Keratinocyte (primary cell): ENCODE measurements around the gene RHBDF1. TPM values are rescaled to one million over a fixed set of nuclear protein-coding genes. Genes with fewer than 3 reads are reported as not detected.

Experiments
- DNase-seq: peaks from one replicate; pipeline ENCODE4 v3.0.0-alpha.2; 2011; ENCODE audit warnings: low read depth, missing footprints, low spot score
- FAIRE-seq: peaks from 2 replicates; lab custom pipeline; 2011; peaks lifted over from hg19 to GRCh38; lab: Jason Lieb, UNC
- H2AFZ ChIP-seq: 2 replicates; pipeline ENCODE4 v1.6.0; 2012; ENCODE audit warnings: low read length, control low read depth, inconsistent platforms; ENCODE audit not compliant: control insufficient read depth
- H3K27ac ChIP-seq: 2 replicates; pipeline ENCODE4 v1.5.1; 2011; ENCODE audit warnings: low read length; ENCODE audit not compliant: control insufficient read depth, insufficient read depth
- H3K27me3 ChIP-seq: 3 replicates; pipeline ENCODE4 v1.6.0; 2011; ENCODE audit warnings: low read length; ENCODE audit not compliant: control insufficient read depth, insufficient read depth; ENCODE audit errors: extremely low read depth
- H3K36me3 ChIP-seq, 2 experiments: 2 replicates in 1 of 2; 3 replicates in 1 of 2; pipeline ENCODE4 v1.5.1; 2011; ENCODE audit warnings: low read length in 2 of 2, mild to moderate bottlenecking in 1 of 2; ENCODE audit not compliant: control insufficient read depth in 2 of 2, insufficient read depth in 2 of 2; ENCODE audit errors: extremely low read depth in 1 of 2
- H3K4me1 ChIP-seq: 3 replicates; pipeline ENCODE4 v1.5.1; 2011; ENCODE audit warnings: low read length; ENCODE audit not compliant: control insufficient read depth, insufficient read depth; ENCODE audit errors: extremely low read depth
- H3K4me2 ChIP-seq: 3 replicates; pipeline ENCODE4 v1.6.0; 2011; ENCODE audit warnings: low read depth, low read length; ENCODE audit not compliant: control insufficient read depth, insufficient read depth; ENCODE audit errors: extremely low read depth
- H3K4me3 ChIP-seq, 3 experiments: fragments of 200-600 bp in 1 of 3; sonication (generic) in 1 of 3; 2 replicates in 2 of 3; 3 replicates in 1 of 3; pipeline ENCODE4 v1.5.1; 2011 to 2016; ENCODE audit warnings: low read length in 3 of 3, mild to moderate bottlenecking in 3 of 3, control low read depth in 2 of 3, inconsistent platforms in 1 of 3, low read depth in 1 of 3, mixed read lengths in 1 of 3, mixed run types in 1 of 3, moderate library complexity in 1 of 3; ENCODE audit not compliant: control insufficient read depth in 2 of 3, insufficient read depth in 2 of 3; ENCODE audit errors: extremely low read depth in 1 of 3
- H3K79me2 ChIP-seq: 2 replicates; pipeline ENCODE4 v1.6.0; 2012; ENCODE audit warnings: low read length; ENCODE audit not compliant: control insufficient read depth, insufficient read depth
- H3K9ac ChIP-seq: 3 replicates; pipeline ENCODE4 v1.6.0; 2011; ENCODE audit warnings: low read length; ENCODE audit not compliant: control insufficient read depth, insufficient read depth; ENCODE audit errors: extremely low read depth
- H3K9me1 ChIP-seq: 3 replicates; pipeline ENCODE4 v1.6.0; 2011; ENCODE audit warnings: low read length; ENCODE audit not compliant: control insufficient read depth, insufficient read depth; ENCODE audit errors: extremely low read depth
- H3K9me3 ChIP-seq: 2 replicates; pipeline ENCODE4 v1.5.1; 2012; ENCODE audit warnings: low read depth, low read length; ENCODE audit not compliant: control insufficient read depth
- H4K20me1 ChIP-seq: 3 replicates; pipeline ENCODE4 v1.6.0; 2011; ENCODE audit warnings: low read length; ENCODE audit not compliant: control insufficient read depth, insufficient read depth; ENCODE audit errors: extremely low read depth
- CTCF ChIP-seq, 3 experiments: IDR thresholded peaks in 1 of 3; conservative IDR thresholded peaks in 1 of 3; optimal IDR thresholded peaks in 1 of 3; 2 replicates in 2 of 3; 3 replicates in 1 of 3; pipeline versions ENCODE3 to v1.5.1; 2011; ENCODE audit warnings: low read length in 3 of 3, mild to moderate bottlenecking in 3 of 3, moderate library complexity in 2 of 3, control low read depth in 1 of 3, inconsistent platforms in 1 of 3; ENCODE audit not compliant: insufficient read depth in 2 of 3; ENCODE audit errors: extremely low read depth in 1 of 3
- EZH2 ChIP-seq: IDR thresholded peaks from one replicate; pipeline ENCODE4 v1.6.1; 2012; ENCODE audit warnings: inconsistent platforms, mild to moderate bottlenecking, low read length, moderate library complexity
- dilution Hi-C: fragments of 300-500 bp; cut with MboI; formaldehyde crosslinking; loops from one replicate; pipeline ENCODE4 v1.7.0; 2020; ENCODE audit warnings: low sequenced_read_pairs; ENCODE audit not compliant: extremely low pct_ligation_motif_present
- polyA plus RNA-seq, 5 experiments: library from polyadenylated mRNA; depleted of rRNA in 3 of 5; stranded (reverse) in 3 of 5; stranded (forward) in 1 of 5; unstranded in 1 of 5; fragments of >200 nt; gene quantifications; 1 replicate in 1 of 5; 2 replicates in 3 of 5; 3 replicates in 1 of 5; pipeline versions ENCODE4 v1.2.1 to v1.2.3, GENCODE V29; 2011 to 2012; ENCODE audit warnings: missing spikeins in 2 of 5, low read depth in 1 of 5, low replicate concordance in 1 of 5

RHBDF1 gene
- polyA plus RNA-seq, 1 donor (not counting 4 experiments of a cell fraction or from before 2014, with no cell fraction given) = 20.4 TPM

DNA sequence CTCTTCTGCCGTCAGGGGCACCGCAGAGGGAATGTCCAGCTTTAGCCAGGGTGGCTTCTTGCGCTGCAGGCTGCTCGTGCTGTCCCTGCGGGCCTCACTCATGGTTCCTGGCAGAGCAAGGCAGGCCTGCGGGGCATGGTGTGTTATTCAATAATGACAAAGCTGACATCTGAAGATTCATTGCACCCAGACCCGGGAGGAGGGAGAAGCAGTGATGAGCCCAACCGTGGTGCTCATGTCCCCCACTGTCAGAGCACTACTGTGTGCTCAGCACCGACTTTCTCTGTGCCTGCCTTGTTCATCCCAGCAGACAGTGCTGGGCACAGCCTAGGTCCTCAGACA is 7.5 kb downstream of the RHBDF1 start:
- TF ChIP-seq CTCF (optimal IDR thresholded peaks at IDR 0.05 in 1 of 3, IDR thresholded peaks at IDR 0.05 in 1 of 3, conservative IDR thresholded peaks at IDR 0.05 in 1 of 3; ENCODE audit: extremely low read depth in 1 of 3, insufficient read depth in 2 of 3, low read length in 3 of 3) (no peak), EZH2 (no peak)
- H3K9ac ChIP-seq = no peak overlapping the region
- H3K27ac ChIP-seq = no peak overlapping the region
- peaks cover 3% of the 10 kb centered on the region for H3K4me1 ChIP-seq
- no peak for DNase-seq
- dilution Hi-C loops = no loop called here
- H3K4me3 ChIP-seq = no peak overlapping the region
- no peaks in the 10 kb centered on the region for H3K27me3 ChIP-seq
- no peaks in the 10 kb centered on the region for H3K9me3 ChIP-seq
- no peak for FAIRE-seq
- H3K9me1 ChIP-seq = no peaks in the 10 kb centered on the region
- no peak overlapping the region for H2AFZ ChIP-seq
- H4K20me1 ChIP-seq = peaks cover 4% of the 10 kb centered on the region
- H3K4me2 ChIP-seq = no peak overlapping the region
- peaks cover 13% of the 10 kb centered on the region for H3K79me2 ChIP-seq
- H3K36me3 ChIP-seq = peaks cover 14 to 30% of the 10 kb centered on the region in 2 experiments

- peaks cover 19 to 30% of the 10 kb centered on the region in 2 experiments for H3K36me3 ChIP-seq
- FAIRE-seq = no peak
- H4K20me1 ChIP-seq = peaks cover 4% of the 10 kb centered on the region
These were observed 8.2 kb downstream of the RHBDF1 start for GRCh38 chr16:63998-64913.

More at GRCh38 chr16:63998-64913, 8.2 kb downstream of the RHBDF1 start:
- peaks cover 12% of the 10 kb centered on the region for H3K79me2 ChIP-seq
- no peak overlapping the region for H3K4me2 ChIP-seq
- no peak for TF ChIP-seq CTCF (optimal IDR thresholded peaks at IDR 0.05 in 1 of 3, IDR thresholded peaks at IDR 0.05 in 1 of 3, conservative IDR thresholded peaks at IDR 0.05 in 1 of 3; ENCODE audit: extremely low read depth in 1 of 3, insufficient read depth in 2 of 3, low read length in 3 of 3)
- no peak for TF ChIP-seq EZH2
- H2AFZ ChIP-seq = no peak overlapping the region
- H3K4me1 ChIP-seq = peaks cover 3% of the 10 kb centered on the region
- dilution Hi-C loops = no loop called here
- no peak overlapping the region for H3K27ac ChIP-seq
- no peaks in the 10 kb centered on the region for H3K27me3 ChIP-seq
- H3K9me1 ChIP-seq = no peaks in the 10 kb centered on the region
- no peak overlapping the region for H3K4me3 ChIP-seq
- DNase-seq = no peak
- no peaks in the 10 kb centered on the region for H3K9me3 ChIP-seq
- H3K9ac ChIP-seq = no peak overlapping the region
